HG03060 (cell line): ENCODE measurements around the gene FMNL2.

Source experiments
- ATAC-seq: cut with Tn5 transposase; IDR thresholded peaks from one replicate; pipeline ENCODE4 v1.9.1; 2021; ENCODE audit warnings: low read depth, moderate number of reproducible peaks; ENCODE audit not compliant: unreplicated experiment

The FMNL2 gene

DNA sequence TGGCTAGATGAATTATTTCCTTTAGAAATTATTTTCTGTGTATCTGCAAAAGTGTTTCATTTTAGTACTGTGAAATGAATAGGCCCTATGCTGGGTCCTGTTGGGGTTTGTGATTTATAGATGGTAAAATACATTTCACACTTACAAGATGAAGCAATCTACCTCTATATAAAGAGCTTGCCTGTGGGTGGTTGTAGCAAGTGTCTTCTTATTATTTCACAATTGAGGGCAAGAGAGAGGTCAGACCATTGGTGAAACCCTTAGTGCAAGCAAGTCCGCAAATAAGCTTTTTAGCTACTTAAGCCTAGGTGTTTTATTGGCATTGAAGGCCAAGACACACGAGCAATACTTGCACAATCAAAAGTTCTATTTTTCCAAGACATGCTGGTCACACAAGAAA is 153.1 kb downstream of the FMNL2 start:
- no peak for ATAC-seq

DNA sequence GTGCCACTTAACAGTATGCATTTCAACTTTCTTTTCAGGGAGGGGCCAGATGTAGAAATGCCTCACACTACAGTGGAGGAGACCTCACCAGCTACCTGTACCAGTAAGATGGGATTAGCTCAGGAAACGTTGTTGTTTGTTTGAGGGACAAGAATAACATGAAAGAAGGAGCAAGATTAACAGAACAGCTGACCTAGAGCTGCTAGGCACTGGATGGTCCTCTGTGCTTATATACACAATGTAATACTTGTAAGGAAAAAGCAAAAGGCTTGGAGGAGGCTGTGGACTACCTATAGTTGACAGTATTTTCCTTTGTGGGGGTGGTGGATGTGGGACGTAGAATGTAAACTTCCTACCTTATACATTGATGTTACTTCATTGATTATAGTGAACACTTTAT is 154.4 kb downstream of the FMNL2 start:
- no peak for ATAC-seq

DNA sequence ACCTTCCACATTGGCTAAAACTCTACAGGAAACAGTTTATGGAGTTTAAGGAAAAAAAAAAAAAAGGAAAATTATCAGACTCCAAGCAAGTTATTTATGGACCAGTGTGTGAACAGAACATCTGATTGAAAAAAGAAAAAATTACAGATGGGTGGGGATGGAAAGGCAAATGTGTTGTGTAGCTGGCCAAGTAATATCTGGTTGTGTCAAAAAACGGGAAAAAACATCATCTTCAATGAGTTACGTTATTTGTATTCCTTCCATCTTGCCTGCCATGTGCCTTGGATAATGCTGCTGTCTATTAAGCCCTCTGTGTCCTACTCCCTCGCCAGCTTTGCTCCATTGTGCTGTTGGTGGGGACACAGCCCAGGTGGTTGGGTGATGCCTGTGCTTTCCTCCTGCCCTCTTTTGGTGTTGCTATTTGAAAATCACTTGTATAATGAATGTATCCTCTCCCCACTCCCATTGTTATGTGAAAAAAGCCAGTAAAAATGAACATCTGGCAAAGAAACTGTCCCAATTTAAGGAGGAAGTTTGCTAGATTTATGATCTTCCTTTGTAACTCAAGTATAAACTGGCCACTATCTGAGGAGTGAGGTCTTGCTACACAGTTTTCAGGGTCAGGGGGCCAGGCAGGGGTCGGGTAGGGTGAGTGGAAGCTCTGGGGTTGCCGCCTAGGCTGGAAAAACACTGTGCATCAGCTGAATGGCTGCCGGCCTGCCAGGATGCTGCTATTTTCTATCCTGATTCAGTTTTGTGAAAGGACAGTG is 155.9 kb downstream of the FMNL2 start:
- no peak for ATAC-seq

DNA sequence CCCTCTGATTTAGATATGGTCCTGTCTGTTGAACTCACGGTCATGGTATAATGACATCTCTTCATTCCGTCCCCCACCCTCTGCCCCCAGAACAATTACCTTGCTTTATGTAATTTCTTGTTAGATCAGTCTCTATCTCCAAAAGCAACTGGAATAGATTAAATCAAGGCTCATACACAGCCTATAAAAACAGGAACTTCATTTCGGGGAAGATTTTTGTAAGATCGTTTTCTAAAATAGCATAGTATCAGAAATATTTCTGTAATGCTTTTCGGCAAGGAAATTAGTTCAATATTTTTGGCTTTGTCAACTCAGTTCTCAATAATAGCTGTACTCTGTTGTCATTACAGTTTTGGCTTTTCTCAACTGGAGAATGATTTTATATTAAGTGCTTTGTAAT is 157.2 kb downstream of the FMNL2 start:
- ATAC-seq: no peak

DNA sequence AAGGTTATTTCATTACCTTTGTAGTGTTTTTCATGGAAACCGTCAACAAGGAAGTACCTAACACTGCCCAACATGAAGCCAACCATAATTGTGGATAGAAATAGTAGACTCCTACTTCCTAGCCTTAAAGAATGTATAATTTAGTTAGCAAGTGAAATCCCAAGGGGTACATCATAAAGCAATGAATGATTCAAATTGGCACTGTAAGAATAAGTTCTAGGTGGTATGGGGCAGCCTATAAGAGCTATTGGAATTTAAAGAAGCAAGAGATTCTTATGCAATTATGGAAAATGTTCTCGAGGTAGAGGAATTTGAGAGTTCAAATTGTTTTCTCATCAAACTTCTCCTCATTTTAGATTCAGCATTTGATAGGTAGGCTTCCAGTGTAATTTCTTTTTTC is 157.9 kb downstream of the FMNL2 start:
- no peak for ATAC-seq

DNA sequence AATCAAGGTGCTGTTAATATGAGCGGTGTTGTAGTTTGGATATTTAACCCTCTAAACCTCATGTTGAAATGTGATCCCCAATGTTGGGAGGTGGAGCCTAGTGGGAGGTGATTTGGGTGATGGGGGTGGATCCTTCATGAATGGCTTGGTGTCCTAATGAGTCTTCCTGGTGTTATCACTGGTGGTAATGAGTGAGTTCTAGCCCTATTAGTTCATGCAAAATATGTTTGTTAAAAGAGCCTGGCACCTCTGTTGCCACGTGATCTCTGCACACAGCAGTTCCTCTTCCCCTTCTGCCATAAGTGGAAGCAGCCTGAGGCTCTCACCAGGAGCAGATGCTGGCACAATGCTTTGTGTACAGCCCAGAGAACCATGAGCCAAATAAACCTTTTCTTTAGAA is 158.4 kb downstream of the FMNL2 start:
- ATAC-seq: no peak

DNA sequence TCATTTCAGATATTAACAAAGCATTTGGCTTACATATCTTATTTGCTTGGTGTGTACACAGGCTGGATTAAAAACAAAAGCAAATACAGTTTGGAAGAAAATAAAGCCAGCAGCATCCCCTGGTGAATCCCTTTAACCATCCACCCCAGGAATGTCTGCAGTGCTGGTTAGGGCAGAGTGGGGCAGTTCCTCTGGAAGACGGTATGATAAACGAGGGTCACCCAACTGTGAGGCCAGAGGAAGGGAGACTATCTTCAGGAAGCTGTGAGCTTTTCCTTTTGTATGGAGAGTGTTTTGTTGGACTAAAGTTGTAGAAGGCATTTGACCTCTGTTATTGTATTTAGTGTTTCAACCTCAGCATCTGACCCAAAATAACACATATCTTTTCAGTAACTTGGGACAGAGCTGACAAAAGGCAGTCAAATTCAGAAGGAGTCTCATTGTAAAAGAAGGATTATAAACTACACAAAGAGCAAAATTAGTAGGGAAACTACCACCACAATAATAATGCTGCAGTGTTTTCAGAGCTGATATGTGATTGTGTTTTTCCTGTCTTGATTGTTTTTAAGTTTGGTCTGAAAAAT is 159.1 kb downstream of the FMNL2 start:
- no peak for ATAC-seq

DNA sequence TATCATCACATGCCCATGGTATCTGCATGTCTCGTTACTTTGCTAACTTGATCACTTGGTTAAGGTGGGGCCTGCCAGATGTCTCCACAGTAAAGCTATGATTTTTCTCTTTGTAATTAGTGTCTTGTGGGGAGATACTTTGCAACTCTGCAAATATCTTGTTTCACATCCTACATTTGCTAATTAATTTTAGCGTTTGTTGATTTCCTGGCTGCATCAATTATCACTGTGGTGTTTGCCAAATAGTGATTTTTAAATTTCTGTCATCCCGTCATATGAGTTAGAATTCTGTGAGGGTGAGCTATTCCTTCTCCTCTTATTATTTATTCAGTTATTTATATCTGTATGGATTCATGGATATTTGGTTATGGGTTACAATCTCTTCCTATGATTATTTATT is 161.4 kb downstream of the FMNL2 start:
- no peak for ATAC-seq

DNA sequence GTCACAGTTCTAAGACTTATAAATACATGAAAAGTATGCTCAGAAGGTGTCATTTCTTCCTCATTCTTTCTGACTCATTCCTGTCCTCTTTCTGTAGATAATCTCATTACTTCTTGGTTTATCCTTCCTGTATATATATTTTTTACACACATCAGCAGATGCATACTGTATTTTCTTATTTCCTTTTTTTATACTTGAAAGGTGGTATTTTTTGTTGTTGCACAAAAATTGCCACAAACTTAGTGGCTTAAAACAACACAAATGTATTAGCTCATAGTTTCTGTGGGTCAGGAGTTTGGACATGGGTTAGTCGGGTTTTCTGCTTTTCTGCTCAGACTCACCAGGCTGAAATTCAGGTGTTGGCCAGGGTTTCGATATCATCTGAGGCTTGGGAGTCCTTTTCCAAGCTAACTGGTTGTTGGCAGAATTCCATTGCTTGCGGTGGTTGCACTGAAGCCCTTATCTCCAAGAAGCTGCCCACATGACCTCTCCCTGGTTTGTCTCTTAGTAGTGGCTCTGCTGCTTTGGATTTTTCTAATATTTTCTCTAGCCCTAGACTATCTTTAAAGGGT is 162.6 kb downstream of the FMNL2 start:
- ATAC-seq: peak; percentile 77

DNA sequence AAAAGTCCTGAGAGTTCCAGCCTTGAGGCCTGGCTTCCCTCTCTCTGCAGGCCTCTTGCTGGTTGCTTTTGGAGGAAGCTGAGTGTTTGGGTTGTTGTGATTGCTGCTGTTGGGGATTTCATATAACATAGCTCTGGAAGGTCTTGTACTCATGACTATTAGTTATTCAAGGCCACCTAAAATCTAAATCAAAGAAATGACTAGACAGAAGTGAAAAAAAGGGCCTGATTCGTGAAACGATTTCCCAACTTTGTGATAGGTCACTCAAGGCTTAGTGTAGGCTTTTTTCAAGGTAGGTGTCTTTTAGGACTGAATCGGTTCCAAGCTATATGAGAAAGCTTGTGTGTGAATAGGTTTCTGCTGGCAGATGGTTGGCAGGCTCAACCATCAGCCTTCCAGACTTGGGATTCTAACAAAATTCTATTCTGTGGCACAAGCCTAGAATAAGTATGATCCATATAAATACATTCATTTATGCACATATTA is 164.4 kb downstream of the FMNL2 start:
- no peak for ATAC-seq

DNA sequence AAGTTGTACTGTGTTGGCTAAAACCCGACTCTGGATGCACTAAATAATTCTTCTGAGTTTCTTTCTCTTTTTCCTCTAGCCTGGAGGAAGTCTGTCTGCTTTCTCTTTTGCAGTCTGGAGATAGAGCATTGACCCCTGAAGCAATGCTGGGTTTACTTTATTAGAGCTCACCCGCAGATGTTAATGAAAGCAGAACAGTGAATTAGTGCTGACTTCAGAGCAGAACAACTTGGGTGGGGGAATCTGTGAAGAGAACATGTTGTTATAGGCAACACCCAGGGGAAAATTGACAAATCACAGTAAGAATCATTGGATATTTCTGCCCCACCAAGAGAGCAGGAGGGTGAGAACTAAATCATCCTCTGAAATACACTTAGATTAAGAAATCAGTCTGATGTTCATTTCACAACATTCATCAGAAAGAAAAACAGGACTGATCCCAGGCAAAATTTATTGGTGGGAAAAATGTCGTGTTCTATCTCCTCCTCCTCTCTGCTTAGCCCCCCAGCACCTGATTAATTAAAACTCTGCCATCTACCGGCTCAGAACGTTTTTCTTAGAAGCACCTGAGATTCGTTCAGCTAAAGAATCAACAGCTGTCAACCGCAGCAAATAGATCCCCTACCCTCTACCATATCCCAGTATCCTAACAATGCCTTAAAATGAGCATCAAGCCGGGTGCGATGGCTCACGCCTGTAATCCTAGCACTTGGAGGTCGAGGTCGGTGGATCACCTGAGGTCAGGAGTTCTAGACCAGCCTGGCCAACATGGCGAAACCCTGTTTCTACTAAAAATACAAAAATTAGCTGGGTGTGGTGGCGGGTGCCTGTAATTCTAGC is 165.1 kb downstream of the FMNL2 start:
- no peak for ATAC-seq

DNA sequence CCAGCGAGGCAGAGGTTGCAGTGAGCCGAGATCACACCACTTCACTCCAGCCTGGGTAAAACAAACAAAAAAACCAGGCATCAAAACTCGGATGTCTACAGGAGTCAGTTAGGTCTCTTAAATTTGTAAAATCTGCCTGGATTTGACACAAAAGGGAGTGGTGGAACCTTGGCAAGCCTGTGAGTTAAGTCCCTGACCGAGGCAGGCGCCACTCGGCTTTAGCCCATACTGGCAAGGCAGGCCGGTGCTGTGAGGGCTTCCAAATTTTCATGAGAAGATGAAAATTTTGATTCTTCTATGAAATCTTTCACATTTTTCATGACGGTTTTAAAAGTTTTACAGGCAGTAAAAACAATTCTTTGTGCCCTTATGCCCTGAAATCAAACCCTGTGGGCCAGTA is 165.8 kb downstream of the FMNL2 start:
- no peak for ATAC-seq

DNA sequence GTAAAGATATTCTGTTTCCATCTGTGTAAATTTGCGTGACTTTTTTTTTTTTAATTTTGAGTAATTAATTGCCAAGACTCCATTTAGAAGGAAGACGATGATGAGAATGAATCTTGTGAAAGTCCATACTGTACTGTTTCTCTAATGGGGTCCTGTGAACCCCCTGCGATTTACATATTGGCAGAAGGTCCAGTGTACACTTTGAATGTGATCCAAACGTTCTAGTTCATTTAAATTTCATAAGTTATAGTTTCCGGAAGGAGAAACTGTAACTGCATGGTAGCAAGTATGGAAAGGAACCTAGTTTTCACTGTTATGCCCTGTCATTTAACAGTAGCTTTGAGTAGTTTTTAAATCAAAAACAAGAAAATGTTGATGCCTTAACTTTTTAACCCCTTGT is 166.7 kb downstream of the FMNL2 start:
- no peak for ATAC-seq

DNA sequence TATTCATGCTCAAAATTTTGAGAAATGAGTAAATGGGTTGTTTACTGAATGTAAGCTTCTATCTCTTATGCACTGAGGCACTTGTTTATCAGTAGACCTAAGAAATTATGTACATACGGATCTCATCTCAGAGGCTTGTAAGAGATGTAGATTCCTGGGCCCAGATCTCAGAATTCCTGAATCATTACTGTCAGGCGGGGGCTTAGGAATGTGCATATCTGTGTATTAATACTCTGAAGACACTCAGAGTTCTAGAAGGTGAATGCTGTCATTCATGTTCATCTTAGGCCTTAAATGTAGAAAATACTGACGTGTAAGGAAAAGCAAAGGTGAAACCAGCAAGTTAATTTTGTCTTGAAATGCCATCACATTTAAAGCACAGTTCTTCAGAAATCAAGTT is 169.6 kb downstream of the FMNL2 start:
- no peak for ATAC-seq

DNA sequence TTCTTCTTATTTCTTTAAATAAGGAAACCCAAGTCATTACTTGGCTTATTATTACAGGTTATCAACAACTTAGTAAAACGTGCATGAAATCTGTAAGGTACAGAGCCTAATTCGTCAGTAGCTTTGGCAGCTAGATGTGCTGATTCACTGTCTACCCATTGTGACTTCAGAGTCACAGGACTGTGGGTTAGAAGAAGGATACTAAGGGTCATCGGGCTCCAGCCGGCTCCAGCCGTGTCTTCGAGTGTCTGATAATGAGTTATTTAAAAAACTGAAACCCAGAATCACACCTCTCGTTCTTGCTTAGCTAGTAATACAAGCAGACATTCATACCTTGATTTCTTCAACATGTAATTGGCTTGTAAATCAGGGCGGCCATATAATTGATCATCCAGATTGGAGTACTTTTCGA is 170.5 kb downstream of the FMNL2 start:
- no peak for ATAC-seq

DNA sequence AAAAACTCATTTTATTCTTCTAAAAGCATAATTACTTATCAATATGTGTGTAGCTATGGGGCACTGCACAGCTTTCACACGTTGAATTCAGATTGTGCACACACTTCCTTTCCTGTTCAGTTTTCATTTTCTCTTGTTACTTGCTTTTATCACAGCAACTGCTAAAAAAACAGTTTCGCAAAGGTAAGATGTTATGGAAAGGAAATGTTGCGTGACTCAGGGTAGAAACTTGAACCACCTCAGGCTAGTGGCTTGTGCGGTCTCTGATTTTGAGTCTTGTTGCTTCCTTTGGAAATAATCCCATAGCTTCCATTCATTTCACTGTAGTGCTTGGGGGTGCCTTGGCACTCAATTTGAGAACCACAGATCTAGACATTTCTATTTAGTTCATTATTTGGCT is 171.9 kb downstream of the FMNL2 start:
- no peak for ATAC-seq

DNA sequence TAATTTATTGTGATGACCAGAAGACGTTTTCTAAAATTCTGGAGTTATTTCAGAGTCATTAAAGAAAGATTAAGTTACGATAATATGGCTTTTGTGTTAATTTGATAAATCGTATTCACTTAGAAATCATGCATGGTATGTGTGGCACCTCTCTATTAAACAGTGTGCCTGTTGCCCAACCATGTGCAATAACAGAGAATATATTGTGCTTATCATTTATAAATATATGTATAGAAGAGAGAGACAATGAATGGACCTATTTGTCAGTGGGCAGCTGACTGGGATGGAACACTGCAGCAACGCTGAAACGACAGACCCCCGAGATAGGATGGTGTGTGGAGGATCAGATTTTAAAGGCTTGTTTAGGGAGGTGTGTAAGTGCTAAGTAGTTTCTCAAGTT is 172.9 kb downstream of the FMNL2 start:
- ATAC-seq: no peak

DNA sequence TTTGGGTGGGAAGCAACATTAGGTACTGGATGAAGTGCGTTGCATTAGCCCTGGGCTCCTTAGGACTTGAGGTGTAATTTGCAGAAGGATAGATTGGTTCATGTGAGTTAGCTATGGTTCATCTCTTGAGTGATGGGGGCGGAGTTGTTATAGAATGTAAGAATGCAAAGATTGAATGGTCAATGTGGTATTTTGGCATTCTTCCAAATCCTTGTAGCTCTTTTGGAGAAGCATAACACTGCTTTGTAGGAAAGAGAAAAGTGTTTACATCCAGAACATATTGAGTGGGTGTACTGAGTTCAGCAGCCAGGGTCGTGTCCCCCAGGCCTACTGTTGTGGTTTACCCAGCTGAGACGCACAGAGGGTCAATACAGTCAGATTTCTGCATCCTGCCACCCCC is 173.5 kb downstream of the FMNL2 start:
- no peak for ATAC-seq

DNA sequence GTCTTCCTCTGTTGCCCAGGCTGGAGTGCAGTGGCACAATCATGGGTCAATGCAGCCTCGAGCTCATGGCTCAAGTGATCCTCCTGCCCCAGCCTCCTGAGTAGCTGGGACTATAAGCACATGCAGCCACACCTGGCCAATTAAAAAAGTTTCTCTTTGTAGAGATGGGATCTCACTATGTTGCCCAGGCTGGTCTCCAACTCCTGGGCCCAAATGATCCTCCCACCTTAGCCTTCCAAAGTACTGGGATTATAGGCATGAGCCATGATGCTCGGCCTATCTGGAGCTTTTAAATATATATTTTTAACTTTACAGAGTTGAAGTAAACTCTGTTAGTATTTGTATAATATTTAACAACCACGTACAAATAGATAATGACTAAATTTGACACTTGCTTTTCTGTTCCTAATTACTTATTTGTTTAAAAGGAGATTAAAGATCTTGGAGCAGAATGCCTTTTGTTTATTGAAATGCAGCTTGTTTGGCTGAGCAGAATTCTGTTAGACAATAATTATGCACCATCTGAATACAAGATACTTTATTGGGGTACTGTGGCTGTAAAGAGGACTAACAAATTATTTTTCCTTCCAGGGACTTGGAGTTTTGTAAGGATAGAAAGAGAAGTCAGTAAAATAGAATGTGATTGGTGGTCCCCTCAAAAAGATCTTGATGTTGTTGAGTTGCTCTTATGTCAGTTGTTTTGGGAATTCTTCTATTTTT is 175.0 kb downstream of the FMNL2 start:
- no peak for ATAC-seq

DNA sequence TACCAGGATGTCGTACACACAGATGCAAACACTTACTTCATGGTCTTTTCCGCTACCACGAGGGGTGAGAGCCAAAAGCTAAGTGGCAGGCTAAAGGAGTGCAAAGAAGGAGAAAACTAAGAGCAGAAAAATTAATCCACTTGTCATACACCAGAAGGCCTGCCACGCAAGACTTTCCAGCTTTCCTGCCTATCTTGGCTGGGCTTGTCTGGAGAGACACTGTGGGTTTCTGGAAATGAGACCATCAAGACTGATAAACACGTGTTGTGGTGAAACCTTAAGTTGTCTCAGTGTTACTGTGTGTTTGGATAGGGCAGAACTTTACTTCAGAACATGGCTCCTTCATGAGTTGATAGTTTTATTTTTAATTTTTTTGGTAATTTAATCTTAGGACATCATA is 175.6 kb downstream of the FMNL2 start:
- no peak for ATAC-seq

DNA sequence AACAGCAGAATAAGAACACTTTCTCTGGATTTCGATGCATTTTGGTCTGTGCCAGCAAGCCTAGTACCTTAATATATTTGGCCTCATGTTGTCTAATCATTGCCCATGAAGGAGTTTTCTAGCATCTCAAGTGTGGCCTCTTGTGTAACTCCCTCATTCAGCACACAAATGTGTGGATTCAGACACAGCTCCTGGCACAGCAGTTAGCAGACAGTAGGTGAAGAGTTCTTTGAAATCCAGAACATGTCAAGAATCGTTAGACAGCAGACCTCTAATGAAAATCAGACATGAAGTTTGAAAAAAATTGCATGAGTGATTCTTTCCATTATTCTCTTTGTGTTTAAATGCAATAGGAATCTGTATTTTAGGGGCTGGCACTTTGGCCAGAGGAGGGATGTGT is 177.0 kb downstream of the FMNL2 start:
- ATAC-seq: no peak
